Ectodermal cell (in vitro differentiated cells): ENCODE measurements around the gene PODNL1.

Source experiments
- H3K27ac ChIP-seq: 2 replicates; pipeline ENCODE4 v1.7.0; 2013; ENCODE audit warnings: mild to moderate bottlenecking, low read depth, low read length; ENCODE audit not compliant: insufficient read depth, poor library complexity, severe bottlenecking
- H3K27me3 ChIP-seq: 2 replicates; pipeline ENCODE4 v1.7.0; 2013; ENCODE audit warnings: mild to moderate bottlenecking, low read length; ENCODE audit not compliant: insufficient read depth, control insufficient read depth, poor library complexity, severe bottlenecking
- H3K36me3 ChIP-seq: one replicate; pipeline ENCODE4 v1.7.0; 2013; ENCODE audit warnings: low read length; ENCODE audit not compliant: control insufficient read depth, insufficient read depth
- H3K4me1 ChIP-seq: one replicate; pipeline ENCODE4 v1.7.0; 2013; ENCODE audit warnings: low read length; ENCODE audit not compliant: control insufficient read depth, insufficient read depth
- H3K4me3 ChIP-seq: 2 replicates; pipeline ENCODE4 v1.7.0; 2013; ENCODE audit warnings: low read depth, low read length, control low read depth; ENCODE audit not compliant: insufficient read depth
- H3K9me3 ChIP-seq: 2 replicates; pipeline ENCODE4 v1.7.0; 2013; ENCODE audit warnings: mild to moderate bottlenecking, low read length, moderate library complexity; ENCODE audit not compliant: control insufficient read depth
- WGBS, 2 experiments: methylation state at CpG; one replicate each; pipeline ENCODE4 v1.1.7; 2013; ENCODE audit warnings: missing lambda C conversion rate in 2 of 2; 5-methylcytosine and 5-hydroxymethylcytosine counted together

The PODNL1 gene

DNA sequence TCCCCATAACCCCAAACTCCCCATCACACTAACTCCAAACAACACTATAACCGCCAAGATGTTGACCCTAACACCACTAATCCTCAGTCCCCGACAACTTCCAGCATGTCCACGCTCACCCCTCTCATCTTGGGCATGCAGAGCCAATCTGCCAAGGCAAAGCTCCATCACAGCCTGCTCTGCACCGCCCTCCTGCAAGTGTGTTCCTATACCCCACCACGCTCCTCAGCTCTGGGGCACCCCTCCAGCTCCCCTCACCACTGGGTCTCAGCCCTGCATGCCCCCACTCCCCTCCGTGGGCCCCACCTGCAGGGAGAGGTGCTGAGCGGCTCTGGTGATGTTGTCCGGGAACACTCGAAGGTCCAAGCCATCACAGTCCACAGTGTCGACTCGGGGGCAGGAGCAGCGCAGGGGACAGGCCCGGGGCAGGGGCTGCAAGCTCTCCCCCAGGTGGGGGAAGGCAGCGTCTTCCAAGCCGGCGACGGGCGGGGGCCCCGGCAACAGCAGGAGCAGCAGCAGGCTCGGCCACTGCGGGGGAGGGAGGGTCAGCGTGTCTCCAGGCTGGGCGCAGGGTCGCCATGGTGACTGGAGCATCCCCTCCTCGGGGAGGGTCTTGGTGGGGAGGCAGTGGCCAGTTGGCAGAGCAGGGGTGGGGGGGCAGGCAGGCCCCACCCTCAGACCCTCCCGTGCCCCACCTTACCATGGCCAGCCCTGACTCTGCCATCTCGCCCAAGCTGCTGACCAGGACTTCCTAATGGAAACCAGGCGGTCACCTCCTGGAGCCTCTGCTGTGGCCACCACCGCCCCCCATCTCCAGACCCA is 527 bp downstream of the PODNL1 start:
- no peaks in the 10 kb centered on the region for H3K9me3 ChIP-seq
- H3K4me1 ChIP-seq = peaks cover 29% of the 10 kb centered on the region
- no peak overlapping the region for H3K27ac ChIP-seq
- H3K27me3 ChIP-seq = no peaks in the 10 kb centered on the region
- H3K4me3 ChIP-seq = no peak overlapping the region
- 34 to 36% methylated on average over 29 of the region's 29 CpGs for WGBS, 2 experiments
- no peaks in the 10 kb centered on the region for H3K36me3 ChIP-seq

DNA sequence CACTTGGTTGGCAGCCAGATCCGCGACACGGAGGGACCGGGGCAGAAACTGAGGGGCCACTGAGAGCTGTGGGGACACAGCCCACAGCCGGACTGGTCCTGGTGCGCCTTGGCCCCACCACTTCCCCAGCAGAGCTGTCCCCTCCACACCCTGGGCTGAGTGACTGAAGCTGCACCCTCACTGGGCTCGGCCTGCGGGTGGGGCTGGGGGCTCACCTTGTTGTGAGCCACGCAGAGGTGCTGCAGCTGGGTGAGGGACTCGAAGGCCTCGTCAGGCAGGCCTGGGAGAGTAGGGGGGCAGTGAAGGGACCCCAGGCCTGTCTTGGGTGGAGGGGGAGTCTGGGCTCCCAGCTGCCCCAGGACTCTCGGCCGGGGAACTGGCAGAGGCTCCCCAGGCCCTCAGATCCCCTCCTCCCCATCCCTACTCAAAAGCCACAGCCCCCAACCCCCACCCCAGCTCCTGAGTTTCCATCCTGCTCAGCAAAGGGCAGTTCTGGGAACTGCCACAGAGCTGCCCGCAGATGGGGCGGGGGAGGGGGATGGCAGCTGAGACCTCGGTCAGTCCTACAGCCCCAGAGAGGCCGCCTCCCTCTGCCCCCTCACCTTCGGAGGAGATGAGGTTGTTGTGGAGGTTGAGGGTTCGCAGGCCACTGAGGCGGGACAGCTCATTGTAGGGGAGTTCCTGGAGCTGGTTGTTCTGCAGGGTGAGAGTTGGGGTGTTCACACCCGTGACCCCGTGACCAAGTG is 2.3 kb downstream of the PODNL1 start:
- peaks cover 29% of the 10 kb centered on the region for H3K4me1 ChIP-seq
- no peaks in the 10 kb centered on the region for H3K9me3 ChIP-seq
- no peaks in the 10 kb centered on the region for H3K36me3 ChIP-seq
- H3K27ac ChIP-seq = no peak overlapping the region
- no peaks in the 10 kb centered on the region for H3K27me3 ChIP-seq
- 60 to 65% methylated on average over 20 to 22 of the region's 22 CpGs for WGBS, 2 experiments
- no peak overlapping the region for H3K4me3 ChIP-seq

DNA sequence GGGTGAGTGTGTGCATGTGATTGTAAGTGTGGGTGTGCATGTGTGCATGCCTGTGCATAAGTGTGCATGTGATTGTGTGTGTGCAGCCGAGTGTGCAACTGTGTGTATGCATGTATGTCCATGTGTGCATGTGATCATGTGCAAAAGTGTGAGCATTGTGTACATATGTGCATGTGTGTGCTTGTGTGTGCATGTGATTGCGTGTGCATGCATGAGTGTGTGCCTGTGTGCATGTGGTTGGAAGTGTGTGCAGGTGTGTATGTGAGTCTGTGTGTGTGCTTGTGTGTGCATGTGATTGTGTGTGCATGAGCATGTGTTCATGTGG is 3.5 kb downstream of the PODNL1 start:
- Histone ChIP-seq H3K27me3 (no peaks in the 10 kb centered on the region), H3K27ac (no peak overlapping the region), H3K4me1 (peaks cover 29% of the 10 kb centered on the region), H3K36me3 (no peaks in the 10 kb centered on the region), H3K9me3 (no peaks in the 10 kb centered on the region), H3K4me3 (no peak overlapping the region)
- 92 to 95% methylated on average over 2 of the region's 2 CpGs for WGBS, 2 experiments

DNA sequence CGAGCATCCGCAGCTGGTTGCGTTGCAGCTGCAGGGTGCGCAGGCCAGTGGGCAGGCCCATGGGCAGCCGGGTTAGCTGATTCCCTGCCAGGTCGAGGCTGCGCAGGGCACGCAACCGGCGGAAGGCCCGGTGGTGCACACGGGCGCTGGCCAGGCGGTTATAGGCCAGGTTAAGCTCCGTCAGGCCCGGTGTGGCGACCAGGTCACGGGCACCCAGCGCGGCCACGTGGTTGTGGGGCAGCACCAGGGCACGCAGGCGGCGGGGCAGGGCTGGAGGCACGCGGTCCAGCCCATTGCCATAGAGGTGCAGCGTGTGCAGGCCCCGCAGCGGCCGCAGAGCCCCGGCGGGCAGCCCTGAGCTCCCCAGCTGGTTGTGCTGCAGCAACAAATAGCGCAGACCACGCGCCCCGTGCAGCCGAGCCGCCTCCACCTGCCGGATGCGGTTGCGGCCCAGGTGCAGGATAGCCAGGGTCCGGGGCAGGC is 5.3 kb downstream of the PODNL1 start:
- no peak overlapping the region for H3K4me3 ChIP-seq
- peaks cover 20% of the 10 kb centered on the region for H3K4me1 ChIP-seq
- H3K9me3 ChIP-seq = no peaks in the 10 kb centered on the region
- no peak overlapping the region for H3K27ac ChIP-seq
- H3K27me3 ChIP-seq = no peaks in the 10 kb centered on the region
- H3K36me3 ChIP-seq = no peaks in the 10 kb centered on the region
- WGBS, 2 experiments = 96% methylated on average over 42 of the region's 42 CpGs

DNA sequence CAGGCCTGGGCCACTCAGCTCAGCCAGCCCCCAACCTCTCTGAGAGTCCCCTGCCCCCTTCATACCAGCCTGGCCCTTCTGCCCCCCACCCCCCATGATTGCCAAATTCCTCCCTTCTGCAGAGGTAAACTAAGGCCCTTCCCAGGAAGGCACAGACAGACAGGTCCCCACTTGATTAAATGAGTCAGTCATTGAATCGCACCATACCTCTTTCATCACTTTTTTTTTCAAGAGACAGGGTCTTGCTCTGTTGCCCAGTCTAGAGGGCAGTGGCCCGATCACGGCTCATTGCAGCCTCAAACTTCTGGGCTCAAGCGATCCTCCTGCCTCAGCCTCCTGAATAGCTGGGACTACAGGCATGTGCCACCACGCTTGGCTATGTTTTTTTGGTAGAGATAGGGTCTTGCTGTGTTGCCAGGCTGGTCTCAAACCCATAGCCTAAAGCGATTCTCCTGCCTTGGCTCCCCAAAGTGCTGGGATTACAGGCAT is 6.0 kb downstream of the PODNL1 start:
- Histone ChIP-seq H3K36me3 (no peaks in the 10 kb centered on the region), H3K27ac (no peak overlapping the region), H3K9me3 (no peaks in the 10 kb centered on the region), H3K27me3 (no peaks in the 10 kb centered on the region), H3K4me3 (no peak overlapping the region), H3K4me1 (peaks cover 13% of the 10 kb centered on the region)
- WGBS, 2 experiments = 92 to 93% methylated on average over 6 of the region's 6 CpGs

DNA sequence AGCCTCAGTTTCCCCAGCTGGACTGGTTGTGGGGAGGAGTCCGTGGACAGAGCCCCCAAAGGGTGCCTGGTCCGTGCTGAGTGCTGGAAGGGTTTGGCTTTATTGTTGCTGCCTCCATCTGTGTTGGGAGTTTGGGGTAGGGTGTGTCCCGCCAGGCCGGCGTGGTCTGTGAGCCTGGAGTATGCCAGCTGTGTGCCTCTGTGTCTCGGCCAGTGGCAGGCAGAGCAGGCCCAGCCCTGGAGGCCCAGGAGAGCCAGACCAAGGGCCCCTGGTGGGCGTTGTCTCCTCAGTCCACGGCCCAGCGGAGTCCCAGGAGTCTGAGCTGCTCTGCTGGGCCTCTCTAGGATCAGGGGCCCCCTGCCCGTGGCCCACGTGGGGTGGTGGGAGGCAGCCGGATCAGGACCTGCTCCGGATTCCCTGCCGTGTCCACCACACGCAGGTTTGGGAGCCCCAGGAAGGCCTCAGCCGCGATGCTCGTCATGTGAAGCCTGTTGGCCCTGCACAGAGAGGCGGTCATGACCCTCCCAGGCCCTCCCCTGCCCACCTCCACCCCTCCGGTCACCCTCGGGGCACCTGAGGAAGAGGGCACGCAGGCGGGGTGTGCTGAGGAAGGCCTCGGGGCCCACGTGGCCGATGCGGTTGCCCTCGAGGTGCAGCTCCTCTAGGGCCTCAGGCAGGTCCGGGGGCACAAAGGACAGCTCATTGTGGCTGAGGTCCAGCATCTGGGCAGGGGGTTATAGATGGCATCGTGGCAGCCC is 6.6 kb downstream of the PODNL1 start:
- 95% methylated on average over 30 of the region's 30 CpGs for WGBS, 2 experiments
- Histone ChIP-seq H3K27ac (no peak overlapping the region), H3K36me3 (no peaks in the 10 kb centered on the region), H3K27me3 (no peaks in the 10 kb centered on the region), H3K4me1 (peaks cover 12% of the 10 kb centered on the region), H3K4me3 (no peak overlapping the region), H3K9me3 (no peaks in the 10 kb centered on the region)

DNA sequence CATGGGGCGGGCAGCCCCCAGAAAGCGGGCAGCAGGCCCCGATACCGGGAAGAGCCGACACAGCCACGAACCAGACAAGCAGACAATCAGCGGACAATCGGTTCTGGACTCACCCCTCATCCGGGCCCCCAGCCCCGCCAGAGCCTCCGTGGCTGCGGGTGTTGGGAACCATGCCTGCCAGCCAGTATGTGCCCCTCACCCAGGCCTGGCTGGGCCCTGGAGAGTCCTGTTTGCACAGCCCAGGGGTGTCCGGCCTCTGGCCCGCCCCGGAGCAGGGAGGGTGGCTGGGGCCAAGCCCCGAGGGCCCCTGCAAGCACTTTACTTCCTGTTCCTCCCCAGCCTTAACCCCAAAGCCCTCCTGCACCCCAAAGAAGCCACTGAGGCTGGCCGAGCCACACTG is 7.8 kb downstream of the PODNL1 start:
- Histone ChIP-seq H3K27me3 (no peaks in the 10 kb centered on the region), H3K36me3 (no peaks in the 10 kb centered on the region), H3K9me3 (no peaks in the 10 kb centered on the region), H3K4me3 (no peak overlapping the region), H3K4me1 (peaks cover under 1% of the 10 kb centered on the region), H3K27ac (no peak overlapping the region)
- 92 to 93% methylated on average over 17 of the region's 17 CpGs for WGBS, 2 experiments

DNA sequence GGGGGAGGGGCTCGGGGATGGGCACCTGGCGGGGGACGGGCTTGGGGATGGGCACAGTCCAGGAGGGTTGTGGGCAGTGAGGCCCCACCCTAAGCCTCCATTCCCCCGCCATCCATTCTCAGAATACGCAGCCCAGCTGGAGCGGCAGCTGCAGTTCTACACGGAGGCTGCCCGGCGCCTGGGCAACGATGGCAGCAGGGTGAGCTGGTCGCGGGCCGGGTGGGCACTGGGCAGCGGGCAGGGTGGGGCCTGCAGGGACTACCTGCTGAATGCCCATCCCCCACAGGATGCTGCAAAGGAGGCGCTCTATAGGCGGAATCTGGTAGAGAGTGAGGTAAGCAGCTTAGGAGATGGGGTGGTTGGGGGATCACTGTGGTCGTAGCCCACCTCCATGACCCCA is 8.3 kb downstream of the PODNL1 start:
- WGBS, 2 experiments = 93% methylated on average over 17 of the region's 17 CpGs
- no peak overlapping the region for H3K27ac ChIP-seq
- no peaks in the 10 kb centered on the region for H3K36me3 ChIP-seq
- H3K4me1 ChIP-seq = no peaks in the 10 kb centered on the region
- no peak overlapping the region for H3K4me3 ChIP-seq
- H3K27me3 ChIP-seq = no peaks in the 10 kb centered on the region
- H3K9me3 ChIP-seq = no peaks in the 10 kb centered on the region

DNA sequence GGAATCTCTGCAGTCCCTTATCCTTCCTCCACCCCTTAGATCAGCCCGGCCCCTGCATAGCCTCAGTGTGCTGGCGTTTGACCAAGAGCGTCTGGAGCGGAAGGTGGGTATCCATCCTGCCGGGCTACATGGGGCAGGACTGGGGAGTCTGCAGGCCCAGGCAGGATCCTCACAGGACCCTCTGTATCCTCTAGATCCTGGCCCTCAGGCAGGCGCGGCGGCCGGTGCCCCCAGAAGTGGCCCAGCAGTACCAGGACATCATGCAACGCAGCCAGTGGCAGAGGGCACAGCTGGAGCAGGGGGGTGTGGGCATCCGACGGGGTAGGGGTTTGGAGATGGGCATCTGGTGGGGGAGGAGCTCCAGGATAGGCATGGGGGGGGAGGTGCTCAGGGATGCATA is 8.9 kb downstream of the PODNL1 start:
- H3K4me1 ChIP-seq = no peaks in the 10 kb centered on the region
- H3K27ac ChIP-seq = no peak overlapping the region
- WGBS, 2 experiments = 94 to 96% methylated on average over 12 of the region's 12 CpGs
- no peaks in the 10 kb centered on the region for H3K9me3 ChIP-seq
- no peaks in the 10 kb centered on the region for H3K36me3 ChIP-seq
- H3K27me3 ChIP-seq = no peaks in the 10 kb centered on the region
- H3K4me3 ChIP-seq = no peak overlapping the region

DNA sequence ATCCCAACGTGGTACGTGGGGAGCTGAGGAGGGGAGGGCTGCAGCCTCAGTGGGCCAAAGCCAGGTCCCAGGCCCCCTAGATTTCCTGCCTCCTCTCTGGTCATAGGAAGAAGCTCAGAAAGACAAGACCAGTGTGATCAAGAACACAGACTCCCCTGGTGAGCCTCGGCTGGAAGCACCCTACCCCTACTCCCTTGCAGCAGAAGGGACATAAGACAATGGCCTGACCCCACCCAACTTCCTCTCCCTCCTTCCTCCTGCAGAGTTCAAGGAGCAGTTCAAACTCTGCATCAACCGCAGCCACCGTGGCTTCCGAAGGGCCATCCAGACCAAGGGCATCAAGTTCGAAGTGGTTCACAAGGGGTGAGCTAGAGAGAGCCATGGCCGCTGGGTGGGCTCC is 11.5 kb downstream of the PODNL1 start:
- H3K27ac ChIP-seq = no peak overlapping the region
- H3K4me3 ChIP-seq = no peak overlapping the region
- H3K27me3 ChIP-seq = no peaks in the 10 kb centered on the region
- peaks cover 1% of the 10 kb centered on the region for H3K36me3 ChIP-seq
- H3K4me1 ChIP-seq = no peaks in the 10 kb centered on the region
- 94% methylated on average over 8 of the region's 8 CpGs for WGBS, 2 experiments
- H3K9me3 ChIP-seq = no peaks in the 10 kb centered on the region
